HG03095 (cell line): ENCODE data around the gene DNAH10.

ENCODE experiments used
- ATAC-seq: cut with Tn5 transposase; IDR thresholded peaks from one replicate; pipeline ENCODE4 v1.9.1; 2021; ENCODE audit warnings: moderate library complexity; ENCODE audit not compliant: unreplicated experiment

The DNAH10 gene

GRCh38 chr12:123761841-123762714, at the start of gene DNAH10:
DNAH10 (plus strand) TSS chr12:123762301; CDS start chr12:123762337, 36 bp downstream.
- ATAC-seq: no peak

- ATAC-seq: no peak
These were observed 49.3 kb upstream of the DNAH10 start for GRCh38 chr12:123712780-123713319.

GRCh38 chr12:123713398-123713797, 48.7 kb upstream of the DNAH10 start:
- ATAC-seq: no peak

DNA sequence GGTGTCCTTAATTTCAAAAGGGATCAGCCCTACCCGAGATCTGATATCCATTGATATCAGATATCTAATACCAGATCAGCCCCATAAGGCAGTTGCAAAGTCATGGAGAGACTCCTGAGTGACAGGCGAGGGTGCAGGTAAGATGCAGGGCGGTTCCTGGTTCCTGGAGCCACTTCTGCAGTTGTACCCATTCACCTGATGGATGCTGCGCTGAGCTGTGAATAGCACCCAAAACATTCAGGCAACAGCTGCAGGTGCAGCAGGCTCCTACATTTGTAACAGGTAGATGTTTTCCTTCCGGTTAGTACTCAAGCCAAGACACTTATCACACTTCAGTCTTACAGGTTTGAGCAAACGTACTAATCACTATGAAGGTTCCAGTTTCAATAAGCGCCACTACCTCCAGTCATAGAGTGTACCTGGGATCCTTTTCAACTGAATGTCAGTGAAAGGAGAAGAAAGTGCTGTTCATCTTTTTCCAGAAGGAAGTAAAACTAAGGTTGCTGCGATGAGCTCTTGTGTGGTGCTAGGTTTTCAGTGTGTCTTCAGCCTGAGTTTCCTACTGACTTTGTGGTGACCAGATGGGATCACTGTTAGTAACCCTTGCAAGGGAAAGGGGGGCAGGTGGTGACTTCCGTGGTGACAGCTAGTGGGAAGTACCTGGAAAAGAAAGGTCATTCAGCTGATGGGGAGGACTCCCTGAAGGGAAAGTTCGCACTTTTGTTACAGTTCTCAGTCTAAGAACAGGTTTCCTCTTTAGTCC, 48.1 kb upstream of the DNAH10 start:
- no peak for ATAC-seq

GRCh38 chr12:123715195-123715594, 46.9 kb upstream of the DNAH10 start:
- ATAC-seq: no peak

- ATAC-seq: no peak
These were observed 44.8 kb upstream of the DNAH10 start for GRCh38 chr12:123717350-123717749.

GRCh38 chr12:123720141-123720814, 41.8 kb upstream of the DNAH10 start:
- no peak for ATAC-seq

GRCh38 chr12:123721245-123721644, 40.9 kb upstream of the DNAH10 start:
- no peak for ATAC-seq

DNA sequence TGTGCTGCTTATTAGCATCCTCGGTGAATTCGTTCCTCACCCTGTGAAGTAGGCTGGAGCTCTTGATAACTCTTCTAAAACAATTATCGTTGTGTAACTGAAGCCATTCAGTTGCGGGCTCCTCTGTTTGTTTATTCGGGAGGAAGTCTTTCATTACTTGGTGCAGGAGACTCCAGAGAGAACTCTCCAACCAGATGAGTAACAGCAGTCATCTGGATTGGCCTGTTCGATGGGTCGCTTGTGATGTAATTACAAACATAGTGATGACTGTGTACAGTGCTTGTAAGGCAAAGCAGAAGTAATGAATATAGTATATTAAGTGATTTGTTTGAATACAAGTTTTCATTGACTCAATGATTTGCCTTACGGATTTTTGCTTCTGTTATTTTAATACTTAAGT, 39.1 kb upstream of the DNAH10 start:
- no peak for ATAC-seq

DNA sequence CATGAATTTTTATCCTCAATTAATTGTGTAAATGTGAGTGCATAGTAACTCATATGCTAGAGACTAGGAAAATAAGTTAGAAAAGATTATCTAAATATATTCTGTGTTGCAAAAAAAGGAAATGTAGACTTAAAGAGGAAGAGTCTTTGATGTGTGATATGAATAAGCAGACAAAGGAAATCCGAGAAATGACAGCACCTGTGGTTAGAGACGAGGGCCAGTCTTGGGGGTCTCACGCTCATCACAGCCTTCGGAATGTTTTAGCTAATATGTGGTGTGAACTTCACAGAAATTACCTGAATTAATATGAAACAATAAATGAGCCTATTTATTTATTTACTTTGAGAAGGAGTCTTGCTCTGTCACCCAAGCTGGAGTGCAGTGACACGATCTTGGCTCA, 38.3 kb upstream of the DNAH10 start:
- ATAC-seq: no peak

- ATAC-seq: no peak
These were observed 35.9 kb upstream of the DNAH10 start for GRCh38 chr12:123726244-123726643.

DNA sequence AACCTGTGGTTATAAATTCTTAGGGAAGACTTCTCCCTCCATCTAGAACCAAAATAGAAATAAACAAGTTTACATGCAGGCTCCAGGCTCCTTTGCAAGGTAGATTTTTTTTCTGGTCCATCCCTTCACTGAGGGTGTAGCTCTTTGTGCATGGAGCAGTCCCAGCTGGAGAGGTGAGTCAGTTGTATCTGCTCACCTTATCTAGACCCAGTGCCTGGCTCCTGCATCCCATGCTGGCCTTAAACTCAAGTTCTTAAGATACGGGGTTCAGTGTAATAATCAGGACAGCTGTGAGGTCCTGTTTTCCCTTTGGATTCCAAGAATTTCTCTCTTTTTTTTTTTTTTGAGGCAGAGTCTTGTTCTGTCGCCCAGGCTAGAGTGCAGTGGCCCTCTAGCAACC, 35.1 kb upstream of the DNAH10 start:
- ATAC-seq: no peak

GRCh38 chr12:123727878-123728277, 34.2 kb upstream of the DNAH10 start:
- ATAC-seq: no peak

GRCh38 chr12:123731596-123731995, 30.5 kb upstream of the DNAH10 start:
- no peak for ATAC-seq

GRCh38 chr12:123732251-123732650, 29.9 kb upstream of the DNAH10 start:
- no peak for ATAC-seq

DNA sequence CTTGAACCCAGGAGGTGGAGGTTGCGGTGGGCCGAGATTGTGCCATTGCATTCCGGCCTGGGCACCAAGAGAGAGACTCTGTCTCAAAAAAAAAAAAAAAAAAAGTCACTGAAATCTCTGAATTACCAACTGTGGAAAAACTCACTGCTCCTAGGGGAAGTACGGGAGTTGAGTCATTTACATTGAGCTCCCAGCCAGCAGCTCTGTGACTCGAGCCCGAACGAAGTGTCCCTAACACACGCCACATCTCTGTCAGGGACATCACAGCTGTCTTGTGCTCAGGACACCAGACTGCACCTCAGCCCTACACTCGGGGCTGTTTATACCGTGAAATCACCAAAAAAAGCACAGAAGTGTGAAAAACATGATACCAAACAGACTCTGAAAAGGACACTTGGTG, 28.9 kb upstream of the DNAH10 start:
- ATAC-seq: no peak

DNA sequence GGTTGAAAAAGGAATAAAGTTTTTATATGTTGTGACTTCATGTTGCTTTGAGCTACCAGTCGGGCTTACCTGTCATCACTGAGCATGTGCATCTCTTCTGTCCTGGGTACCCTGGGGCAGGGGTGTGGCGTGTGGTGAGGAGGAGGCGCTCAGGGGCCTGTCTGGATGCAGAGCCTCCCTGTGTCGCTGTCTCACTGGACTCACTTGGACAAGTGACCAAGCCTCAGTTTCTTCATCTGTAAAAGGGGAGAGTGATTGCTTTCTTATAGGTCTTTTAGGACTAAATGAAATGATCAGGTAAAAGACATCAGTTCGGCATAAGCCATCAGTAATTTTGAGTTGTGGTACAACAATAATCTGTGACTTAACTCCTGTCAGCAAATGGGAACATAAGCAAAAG, 27.8 kb upstream of the DNAH10 start:
- no peak for ATAC-seq

GRCh38 chr12:123741937-123742572, 20.0 kb upstream of the DNAH10 start:
- no peak for ATAC-seq

- no peak for ATAC-seq
These were observed 19.1 kb upstream of the DNAH10 start for GRCh38 chr12:123743002-123743401.

- ATAC-seq: no peak
These were observed 17.3 kb upstream of the DNAH10 start for GRCh38 chr12:123744836-123745235.

DNA sequence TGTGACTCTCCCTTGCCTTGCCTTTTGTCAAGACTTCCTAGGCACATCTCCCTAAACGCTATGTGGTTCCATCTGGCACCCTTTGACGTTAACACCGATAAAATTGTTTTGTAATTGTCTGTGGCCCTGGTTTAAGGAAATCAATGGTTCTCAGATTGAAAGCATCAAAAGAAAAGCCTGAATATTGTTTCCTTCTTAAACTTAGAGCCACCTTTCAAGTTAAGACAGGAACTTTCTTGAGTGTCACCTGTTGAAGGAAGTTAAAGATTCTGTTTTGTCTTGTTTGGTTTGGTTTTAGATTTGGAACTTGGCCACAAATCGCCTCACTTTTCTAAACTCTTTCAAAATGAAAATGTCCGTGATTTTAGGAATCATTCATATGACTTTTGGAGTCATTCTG, 14.8 kb upstream of the DNAH10 start:
- ATAC-seq: no peak
